HepG2 (cell line): Measurements from ENCODE around the gene VIPR1. TPM values are rescaled to one million over a fixed set of nuclear protein-coding genes. Genes with fewer than 3 reads are reported as not detected.
A peak's percentile ranks its signal among the peaks of the same experiment; 100 is the strongest.

Experiments
- ATF7 ChIP-seq, 2 experiments: fragments of 450-650 bp in 1 of 2; sonication (generic) in 1 of 2; formaldehyde crosslinking in 1 of 2; IDR thresholded peaks; 2 replicates each; pipeline versions ENCODE4 v1.4.0 to v1.6.1; 2016 to 2020; ENCODE audit warnings: antibody characterized with exemption in 1 of 2, mild to moderate bottlenecking in 1 of 2, missing genetic modification reagents in 1 of 2
- ATRX ChIP-seq: sonication (generic); formaldehyde crosslinking; IDR thresholded peaks from 2 replicates; pipeline ENCODE4 v1.4.0; 2020; ENCODE audit warnings: missing genetic modification reagents, borderline replicate concordance
- FOSL2 ChIP-seq: sonication (generic); formaldehyde crosslinking; IDR thresholded peaks from 2 replicates; pipeline ENCODE4 v1.4.0; 2020; ENCODE audit warnings: missing genetic modification reagents
- GATAD2A ChIP-seq: IDR thresholded peaks from 2 replicates; pipeline ENCODE4 v1.6.1; 2016
- GLI4 ChIP-seq: sonication (generic); formaldehyde crosslinking; IDR thresholded peaks from 2 replicates; pipeline ENCODE4 v1.5.1; 2020; ENCODE audit warnings: missing genetic modification reagents, mild to moderate bottlenecking, moderate library complexity, borderline replicate concordance
- KDM5B ChIP-seq: sonication (generic); formaldehyde crosslinking; IDR thresholded peaks from 2 replicates; pipeline ENCODE4 v1.4.0; 2020; ENCODE audit warnings: missing genetic modification reagents, mild to moderate bottlenecking, borderline replicate concordance
- MAZ ChIP-seq, 2 experiments: sonication (generic) in 1 of 2; formaldehyde crosslinking in 1 of 2; IDR thresholded peaks; 2 replicates each; pipeline versions ENCODE4 v1.5.0 to v1.6.1; 2012 to 2020; ENCODE audit warnings: low read depth in 2 of 2, mild to moderate bottlenecking in 2 of 2, borderline replicate concordance in 1 of 2, improper control_type of control experiment in 1 of 2, low read length in 1 of 2, missing genetic modification reagents in 1 of 2, moderate library complexity in 1 of 2
- TBX2 ChIP-seq: sonication (generic); formaldehyde crosslinking; IDR thresholded peaks from 2 replicates; pipeline ENCODE4 v1.5.0; 2020; ENCODE audit warnings: missing genetic modification reagents, mild to moderate bottlenecking, borderline replicate concordance
- UBTF ChIP-seq: sonication (generic); formaldehyde crosslinking; IDR thresholded peaks from 2 replicates; pipeline ENCODE4 v1.4.0; 2020; ENCODE audit warnings: mild to moderate bottlenecking, missing genetic modification reagents
- ZC3H13 ChIP-seq: sonication (generic); formaldehyde crosslinking; IDR thresholded peaks from 2 replicates; pipeline ENCODE4 v1.8.1; 2023; ENCODE audit warnings: mild to moderate bottlenecking, missing genetic modification reagents, moderate library complexity
- ZFX ChIP-seq: sonication (generic); formaldehyde crosslinking; IDR thresholded peaks from 2 replicates; pipeline ENCODE4 v1.4.0; 2020; ENCODE audit warnings: mild to moderate bottlenecking, low read depth, missing genetic modification reagents, moderate library complexity
- ZGPAT ChIP-seq: IDR thresholded peaks from 2 replicates; pipeline ENCODE4 v1.6.1; 2016; ENCODE audit warnings: mild to moderate bottlenecking
- ZNF687 ChIP-seq: sonication (generic); formaldehyde crosslinking; IDR thresholded peaks from 2 replicates; pipeline ENCODE4 v1.5.1; 2020; ENCODE audit warnings: mild to moderate bottlenecking, missing genetic modification reagents, moderate library complexity
- ZSCAN31 ChIP-seq: sonication (generic); formaldehyde crosslinking; IDR thresholded peaks from 2 replicates; pipeline ENCODE4 v1.5.0; 2020; ENCODE audit warnings: low read depth, mild to moderate bottlenecking, missing genetic modification reagents
- polyA plus RNA-seq, 8 experiments: library from polyadenylated mRNA; depleted of rRNA in 3 of 8; stranded (reverse) in 7 of 8; unstranded in 1 of 8; fragments of >200 nt; fragmentation: Illumina TruSeq in 4 of 8; extraction: Trizol in 4 of 8; gene quantifications; 2 replicates each; pipeline versions ENCODE4 v1.2.1 to v1.2.3, GENCODE V29; 2011 to 2016; ENCODE audit warnings: low read depth in 4 of 8, missing spikeins in 1 of 8, mixed read lengths in 1 of 8; ENCODE audit not compliant: insufficient read depth in 1 of 8
- total RNA-seq, 5 experiments: library from RNA; depleted of rRNA; stranded (reverse); fragments of >200 nt; fragmentation: Illumina TruSeq; extraction: Trizol; gene quantifications; 2 replicates each; pipeline ENCODE4 v1.2.3, GENCODE V29; 2016; ENCODE audit warnings: low read depth in 1 of 5

Gene VIPR1
- total and polyA plus RNA-seq, 2 of the 13 experiments (the other 11 are each of a cell fraction or from before 2014, with no cell fraction given), result 0.04 to 0.11 TPM

- TF ChIP-seq KDM5B (peak; percentile 26; the same call in 1 of the 2 replicates), ATRX (CRISPR knock-in tag) (no peak), TBX2 (CRISPR knock-in tag) (peak; percentile 67; the same call in 1 of the 2 replicates), UBTF (CRISPR knock-in tag) (peak; percentile 25; the same call in 1 of the 2 replicates), ZFX (CRISPR knock-in tag) (0 out of 2 replicates have a peak, but pooled peaks have one; percentile 16), ZSCAN31 (CRISPR knock-in tag) (0 out of 2 replicates have a peak, but pooled peaks have one; percentile 36), ZNF687 (peak; percentile 58), GATAD2A (peak; percentile 41; the same call in 1 of the 2 replicates), ATF7 (IDR thresholded peaks at IDR 0.05) (no peak), ATF7 (CRISPR knock-in tag; IDR thresholded peaks at IDR 0.05) (0 out of 2 replicates have a peak, but pooled peaks have one; percentile 43), MAZ (IDR thresholded peaks at IDR 0.05; ENCODE audit: borderline replicate concordance, low read depth, low read length) (no peak), MAZ (CRISPR knock-in tag; IDR thresholded peaks at IDR 0.05; ENCODE audit: low read depth) (0 out of 2 replicates have a peak, but pooled peaks have one; percentile 30), GLI4 (CRISPR knock-in tag) (no peak), ZGPAT (CRISPR knock-in tag) (0 out of 2 replicates have a peak, but pooled peaks have one; percentile 28), FOSL2 (CRISPR knock-in tag) (peak; percentile 43; the same call in 1 of the 2 replicates), ZC3H13 (CRISPR knock-in tag) (no peak)
Observed at GRCh38 chr3:42544492-42545283, 42.2 kb downstream of the VIPR1 start (continued).
